ENCODE measurements around the gene PNKP. TPM values are rescaled to one million over a fixed set of nuclear protein-coding genes. Genes with fewer than 3 reads are reported as not detected.

The PNKP gene
- total RNA-seq, 1 experiment from 2014 or later = 90.3 TPM

DNA sequence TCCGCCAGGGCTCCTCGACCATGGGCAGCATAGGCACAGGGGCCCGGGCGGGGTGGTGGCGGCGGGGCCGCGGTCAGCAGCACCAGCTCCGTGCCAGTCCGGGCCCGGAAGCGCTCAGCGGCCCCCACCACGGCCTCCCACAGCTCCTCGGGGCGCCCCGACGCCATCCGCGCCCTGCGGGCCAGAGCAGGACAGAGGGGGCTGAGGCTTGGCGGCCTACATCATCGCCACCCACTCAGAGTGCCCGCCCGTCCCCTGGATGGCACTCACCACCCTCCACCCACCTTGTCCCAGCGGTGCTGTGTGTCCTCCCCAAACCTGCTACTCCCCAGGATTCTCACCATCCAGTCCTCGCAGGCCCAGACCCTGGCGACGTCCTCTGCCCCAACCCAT is 5.7 kb upstream of the PNKP start:
- ChIA-PET POLR2A (interaction anchor here (0.6 kb wide), 1 partner anchor 132 kb away, joined by 3 read pairs; no protein-coding TSS in a partner anchor), CTCF (no interaction called here)
- H3K27ac Mint-ChIP-seq (ENCODE audit: low read depth, unreplicated experiment) = no peak overlapping the region
- no peak overlapping the region for H3K4me3 Mint-ChIP-seq (ENCODE audit: unreplicated experiment)
- DNase-seq (ENCODE audit: unreplicated experiment) = no peak
- peaks cover 6% of the 10 kb centered on the region for H3K4me1 Mint-ChIP-seq (ENCODE audit: insufficient read depth, unreplicated experiment)
- no peaks in the 10 kb centered on the region for H3K9me3 Mint-ChIP-seq (ENCODE audit: unreplicated experiment)
- H3K27me3 Mint-ChIP-seq (ENCODE audit: insufficient read depth, unreplicated experiment) = no peaks in the 10 kb centered on the region
- no TSS peak for BruUV-seq (replicated peaks)
- TF ChIP-seq, protein P1, sequence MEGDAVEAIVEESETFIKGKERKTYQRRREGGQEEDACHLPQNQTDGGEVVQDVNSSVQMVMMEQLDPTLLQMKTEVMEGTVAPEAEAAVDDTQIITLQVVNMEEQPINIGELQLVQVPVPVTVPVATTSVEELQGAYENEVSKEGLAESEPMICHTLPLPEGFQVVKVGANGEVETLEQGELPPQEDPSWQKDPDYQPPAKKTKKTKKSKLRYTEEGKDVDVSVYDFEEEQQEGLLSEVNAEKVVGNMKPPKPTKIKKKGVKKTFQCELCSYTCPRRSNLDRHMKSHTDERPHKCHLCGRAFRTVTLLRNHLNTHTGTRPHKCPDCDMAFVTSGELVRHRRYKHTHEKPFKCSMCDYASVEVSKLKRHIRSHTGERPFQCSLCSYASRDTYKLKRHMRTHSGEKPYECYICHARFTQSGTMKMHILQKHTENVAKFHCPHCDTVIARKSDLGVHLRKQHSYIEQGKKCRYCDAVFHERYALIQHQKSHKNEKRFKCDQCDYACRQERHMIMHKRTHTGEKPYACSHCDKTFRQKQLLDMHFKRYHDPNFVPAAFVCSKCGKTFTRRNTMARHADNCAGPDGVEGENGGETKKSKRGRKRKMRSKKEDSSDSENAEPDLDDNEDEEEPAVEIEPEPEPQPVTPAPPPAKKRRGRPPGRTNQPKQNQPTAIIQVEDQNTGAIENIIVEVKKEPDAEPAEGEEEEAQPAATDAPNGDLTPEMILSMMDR (IDR thresholded peaks at IDR 0.05; ENCODE audit: unreplicated experiment) = no peak
- intact Hi-C loops (cut with micrococcal nuclease) = no loop called here
- peaks cover 29% of the 10 kb centered on the region for H3K36me3 Mint-ChIP-seq (ENCODE audit: insufficient read depth, unreplicated experiment)

DNA sequence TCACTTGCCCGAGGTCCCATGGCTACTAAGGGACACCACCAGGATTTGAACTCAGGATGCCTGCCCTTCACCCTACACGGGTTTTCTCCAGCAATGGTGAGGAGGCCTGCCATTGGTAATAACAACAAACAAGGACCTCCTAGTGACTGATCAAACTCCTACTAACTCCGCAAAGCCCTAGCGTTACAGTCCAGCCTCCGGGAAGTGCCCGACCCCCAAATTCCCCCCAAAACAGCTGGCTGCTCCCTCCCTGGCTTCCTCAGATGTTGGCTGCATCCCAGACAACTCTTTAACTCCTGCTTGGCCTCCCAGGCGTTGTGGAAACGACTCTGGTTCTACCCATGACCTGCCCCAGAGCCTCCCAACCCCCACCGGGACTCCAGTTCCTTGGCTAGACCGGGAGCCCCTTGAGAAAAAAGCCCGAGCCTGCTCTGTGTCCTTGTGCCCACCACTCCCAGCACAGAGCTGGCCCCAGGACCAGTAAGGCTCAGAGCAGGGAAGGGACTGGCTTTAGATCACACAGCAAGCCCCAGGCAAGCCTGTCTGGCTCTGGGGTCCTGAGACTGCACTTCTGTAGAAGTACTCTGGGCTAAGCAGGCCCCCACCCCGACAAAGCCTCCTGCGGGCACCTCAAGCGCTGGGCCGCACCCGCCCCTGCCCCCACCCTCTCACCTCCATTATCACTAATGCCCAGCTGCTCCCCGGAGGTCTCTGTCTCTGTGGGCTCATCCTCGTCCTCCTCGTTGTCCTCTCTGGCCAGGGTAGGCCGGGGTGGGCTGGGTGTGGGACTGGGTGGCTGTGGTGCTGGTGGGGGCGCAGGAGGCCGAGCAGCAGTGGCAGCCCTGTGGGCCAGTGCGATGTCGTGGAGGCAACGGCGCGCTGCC is 5.1 kb upstream of the PNKP start:
- no peaks in the 10 kb centered on the region for H3K27me3 Mint-ChIP-seq (ENCODE audit: insufficient read depth, unreplicated experiment)
- H3K4me1 Mint-ChIP-seq (ENCODE audit: insufficient read depth, unreplicated experiment) = peaks cover 6% of the 10 kb centered on the region
- H3K27ac Mint-ChIP-seq (ENCODE audit: low read depth, unreplicated experiment) = no peak overlapping the region
- DNase-seq (ENCODE audit: unreplicated experiment) = no peak
- ChIA-PET POLR2A (interaction anchor here (0.6 kb wide), 2 partner anchors 109 to 131 kb away, joined by 3 read pairs; partner anchors contain the start of gene TSKS), CTCF (no interaction called here)
- no peak overlapping the region for H3K4me3 Mint-ChIP-seq (ENCODE audit: unreplicated experiment)
- no TSS peak for BruUV-seq (replicated peaks)
- intact Hi-C loops (cut with micrococcal nuclease) = no loop called here
- no peaks in the 10 kb centered on the region for H3K9me3 Mint-ChIP-seq (ENCODE audit: unreplicated experiment)
- peaks cover 30% of the 10 kb centered on the region for H3K36me3 Mint-ChIP-seq (ENCODE audit: insufficient read depth, unreplicated experiment)
- TF ChIP-seq, protein P1 (IDR thresholded peaks at IDR 0.05; ENCODE audit: unreplicated experiment) = no peak

DNA sequence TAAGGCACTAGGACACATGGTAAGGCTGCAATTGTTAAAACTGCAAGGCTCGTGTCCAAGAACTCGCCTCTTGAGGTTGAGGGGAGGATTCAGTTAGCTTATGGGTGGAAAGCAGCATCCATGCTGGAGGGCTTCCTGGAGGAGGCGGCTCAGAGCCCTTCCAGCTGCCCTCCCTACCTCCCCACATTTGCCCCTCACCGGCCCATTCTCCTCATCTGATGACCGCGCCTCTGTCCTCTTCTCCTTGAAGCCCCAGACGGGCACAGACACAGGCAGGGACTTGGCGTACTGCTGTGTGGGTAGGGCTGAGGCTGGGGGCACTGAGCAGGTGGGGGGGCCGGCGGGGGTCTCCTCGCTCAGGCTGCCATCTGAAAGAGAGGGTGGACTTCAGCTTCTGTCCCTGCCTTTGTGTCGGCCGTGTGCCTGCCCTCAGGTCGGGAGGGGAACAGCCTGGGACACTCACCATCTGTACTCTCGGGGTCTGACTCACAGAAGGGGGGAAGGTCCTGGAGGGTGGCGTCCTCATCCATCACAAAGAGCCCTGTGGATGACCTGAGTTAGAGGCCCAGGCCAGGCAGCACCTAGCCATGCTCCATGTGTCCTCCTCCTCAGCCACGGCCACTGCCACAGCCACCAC is 4.1 kb upstream of the PNKP start:
- Mint-ChIP-seq H3K27me3 (ENCODE audit: insufficient read depth, unreplicated experiment) (no peaks in the 10 kb centered on the region), H3K36me3 (ENCODE audit: insufficient read depth, unreplicated experiment) (peaks cover 37% of the 10 kb centered on the region), H3K9me3 (ENCODE audit: unreplicated experiment) (no peaks in the 10 kb centered on the region), H3K4me3 (ENCODE audit: unreplicated experiment) (no peak overlapping the region), H3K4me1 (ENCODE audit: insufficient read depth, unreplicated experiment) (peaks cover 11% of the 10 kb centered on the region), H3K27ac (ENCODE audit: low read depth, unreplicated experiment) (no peak overlapping the region)
- ChIA-PET POLR2A (interaction anchor here (2.8 kb wide), 1 partner anchor 19 kb away, joined by 40 read pairs; the partner anchor contains the start of gene PTOV1), CTCF (no interaction called here)
- no peak for DNase-seq (ENCODE audit: unreplicated experiment)
- BruUV-seq (replicated peaks) = no TSS peak
- intact Hi-C loops (cut with micrococcal nuclease) = no loop called here
- TF ChIP-seq, protein P1 (IDR thresholded peaks at IDR 0.05; ENCODE audit: unreplicated experiment) = no peak

DNA sequence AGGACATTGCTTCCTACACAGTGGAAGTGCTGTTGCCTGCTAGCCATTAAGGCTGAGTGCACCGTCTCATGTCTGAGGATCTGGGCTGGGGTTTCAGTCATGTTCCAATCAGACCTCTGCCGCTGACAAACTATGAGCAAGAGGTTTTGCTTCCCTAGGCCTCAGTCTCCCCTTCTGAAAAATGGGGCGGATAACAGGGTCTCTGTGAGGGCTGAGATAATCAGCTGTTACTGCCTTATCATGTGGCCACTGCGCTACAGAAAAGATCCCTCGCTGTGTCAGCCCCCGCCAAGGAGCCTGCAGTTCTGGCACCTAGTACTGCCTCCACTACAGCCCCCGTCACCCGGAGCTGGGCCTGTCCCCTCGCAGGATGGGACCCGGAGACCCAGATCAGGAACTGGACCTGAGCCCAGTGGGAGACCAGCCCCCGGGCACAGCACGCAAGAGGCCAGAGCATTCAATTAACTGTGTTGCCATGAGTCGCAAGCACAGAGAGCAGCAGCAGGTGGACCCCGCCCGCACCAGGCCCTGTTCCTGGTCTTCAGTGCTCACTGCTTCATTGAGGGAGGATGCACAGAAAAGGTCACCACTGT is 3.0 kb upstream of the PNKP start:
- TF ChIP-seq, protein P1 (IDR thresholded peaks at IDR 0.05; ENCODE audit: unreplicated experiment) = no peak
- intact Hi-C loops (cut with micrococcal nuclease) = no loop called here
- H3K36me3 Mint-ChIP-seq (ENCODE audit: insufficient read depth, unreplicated experiment) = peaks cover 43% of the 10 kb centered on the region
- ChIA-PET CTCF (no interaction called here), POLR2A (interaction anchor here (1.6 to 2.8 kb wide), 2 partner anchors 18 to 206 kb away, joined by 9 to 40 read pairs; partner anchors contain the start of genes BCL2L12, IRF3 and PTOV1)
- no peaks in the 10 kb centered on the region for H3K9me3 Mint-ChIP-seq (ENCODE audit: unreplicated experiment)
- no TSS peak for BruUV-seq (replicated peaks)
- peaks cover 8% of the 10 kb centered on the region for H3K4me1 Mint-ChIP-seq (ENCODE audit: insufficient read depth, unreplicated experiment)
- no peak overlapping the region for H3K27ac Mint-ChIP-seq (ENCODE audit: low read depth, unreplicated experiment)
- no peak overlapping the region for H3K4me3 Mint-ChIP-seq (ENCODE audit: unreplicated experiment)
- DNase-seq (ENCODE audit: unreplicated experiment) = no peak
- H3K27me3 Mint-ChIP-seq (ENCODE audit: insufficient read depth, unreplicated experiment) = no peaks in the 10 kb centered on the region
